ENCODE results near the gene ASB11.
A peak's percentile ranks its signal among the peaks of the same experiment; 100 is the strongest.

The ASB11 gene

DNA sequence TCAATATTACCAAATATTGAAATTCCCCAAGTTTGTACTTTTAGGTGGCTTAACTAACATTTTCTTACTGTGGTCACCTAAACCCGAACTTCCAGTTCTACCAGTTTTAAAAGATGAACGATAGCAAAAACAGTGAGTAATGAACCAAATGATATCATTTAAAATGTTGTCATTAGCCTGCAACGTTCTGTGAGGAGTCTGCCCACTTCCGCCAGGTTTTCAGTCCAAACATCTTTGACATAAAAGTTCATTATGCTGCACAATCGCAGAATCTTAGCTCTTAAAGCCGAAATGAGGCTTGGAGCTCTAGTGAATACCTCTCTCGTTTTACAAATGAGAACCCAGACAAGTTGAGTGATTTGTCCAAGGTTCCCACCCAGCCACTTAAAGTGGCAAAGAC, 19.1 kb upstream of the ASB11 start:
- Histone ChIP-seq H2AFZ (ENCODE audit: low read depth, low read length) (no peak overlapping the region; the same call in 1 of the 2 replicates), H3K36me3 (replicated peaks; ENCODE audit: low read depth, low read length) (peaks cover 17% of the 10 kb centered on the region), H3K9ac (ENCODE audit: low read length) (peak overlapping the region; percentile 91), H3K27ac (ENCODE audit: low read length) (0 out of 2 replicates have a peak overlapping the region, but pooled peaks have one; percentile 34), H3K4me3 (ENCODE audit: low read length) (peak overlapping the region; percentile 99), H4K20me1 (ENCODE audit: insufficient read depth, low read length) (no peaks in the 10 kb centered on the region), H3K4me2 (ENCODE audit: low read length) (peak overlapping the region; percentile 97), H3K9me3 (ENCODE audit: insufficient read depth, low read length) (no peaks in the 10 kb centered on the region), H3K4me1 (ENCODE audit: low read length) (peaks cover 15% of the 10 kb centered on the region), H3K79me2 (ENCODE audit: low read length) (peaks cover 28% of the 10 kb centered on the region), H3K27me3 (ENCODE audit: low read depth, low read length) (no peaks in the 10 kb centered on the region)
- TF ChIP-seq, protein P1, sequence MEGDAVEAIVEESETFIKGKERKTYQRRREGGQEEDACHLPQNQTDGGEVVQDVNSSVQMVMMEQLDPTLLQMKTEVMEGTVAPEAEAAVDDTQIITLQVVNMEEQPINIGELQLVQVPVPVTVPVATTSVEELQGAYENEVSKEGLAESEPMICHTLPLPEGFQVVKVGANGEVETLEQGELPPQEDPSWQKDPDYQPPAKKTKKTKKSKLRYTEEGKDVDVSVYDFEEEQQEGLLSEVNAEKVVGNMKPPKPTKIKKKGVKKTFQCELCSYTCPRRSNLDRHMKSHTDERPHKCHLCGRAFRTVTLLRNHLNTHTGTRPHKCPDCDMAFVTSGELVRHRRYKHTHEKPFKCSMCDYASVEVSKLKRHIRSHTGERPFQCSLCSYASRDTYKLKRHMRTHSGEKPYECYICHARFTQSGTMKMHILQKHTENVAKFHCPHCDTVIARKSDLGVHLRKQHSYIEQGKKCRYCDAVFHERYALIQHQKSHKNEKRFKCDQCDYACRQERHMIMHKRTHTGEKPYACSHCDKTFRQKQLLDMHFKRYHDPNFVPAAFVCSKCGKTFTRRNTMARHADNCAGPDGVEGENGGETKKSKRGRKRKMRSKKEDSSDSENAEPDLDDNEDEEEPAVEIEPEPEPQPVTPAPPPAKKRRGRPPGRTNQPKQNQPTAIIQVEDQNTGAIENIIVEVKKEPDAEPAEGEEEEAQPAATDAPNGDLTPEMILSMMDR (IDR thresholded peaks at IDR 0.05; ENCODE audit: low read depth, low read length) = no peak

DNA sequence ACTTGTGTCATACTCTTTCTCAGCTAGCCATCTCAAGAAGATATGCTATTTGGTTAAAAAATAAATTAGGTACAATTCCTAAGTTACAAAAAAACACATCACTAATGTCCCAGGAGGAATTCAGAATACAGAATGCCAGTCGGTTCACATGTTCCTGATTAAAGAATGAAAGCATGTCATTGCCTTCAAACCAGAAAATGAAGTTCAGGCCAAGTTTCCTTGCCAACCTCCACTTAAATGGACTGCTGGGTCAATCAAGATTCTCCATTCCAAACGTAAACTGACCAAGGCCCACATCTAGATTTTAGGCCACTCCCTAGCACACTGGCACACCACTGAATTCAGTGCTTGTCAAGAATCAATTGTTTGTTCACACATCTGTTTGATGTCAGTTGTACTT, 13.4 kb upstream of the ASB11 start:
- no peak for TF ChIP-seq EZH2phosphoT487 (IDR thresholded peaks at IDR 0.05; ENCODE audit: low read depth)
- TF ChIP-seq, protein P1 (IDR thresholded peaks at IDR 0.05; ENCODE audit: low read depth, low read length) = no peak
- H3K4me1 ChIP-seq (ENCODE audit: low read length) = peaks cover 9% of the 10 kb centered on the region
- H3K79me2 ChIP-seq (ENCODE audit: low read length) = peaks cover 13% of the 10 kb centered on the region
- H3K9ac ChIP-seq (ENCODE audit: low read length) = no peak overlapping the region
- H4K20me1 ChIP-seq (ENCODE audit: insufficient read depth, low read length) = no peaks in the 10 kb centered on the region
- H3K4me2 ChIP-seq (ENCODE audit: low read length) = no peak overlapping the region
- H3K4me3 ChIP-seq (ENCODE audit: low read length) = no peak overlapping the region
- no peaks in the 10 kb centered on the region for H3K9me3 ChIP-seq (ENCODE audit: insufficient read depth, low read length)
- H3K36me3 ChIP-seq (replicated peaks; ENCODE audit: low read depth, low read length) = peaks cover 39% of the 10 kb centered on the region
- H3K27me3 ChIP-seq (ENCODE audit: low read depth, low read length) = no peaks in the 10 kb centered on the region
- H3K27ac ChIP-seq (ENCODE audit: low read length) = no peak overlapping the region
- H2AFZ ChIP-seq (ENCODE audit: low read depth, low read length) = no peak overlapping the region

DNA sequence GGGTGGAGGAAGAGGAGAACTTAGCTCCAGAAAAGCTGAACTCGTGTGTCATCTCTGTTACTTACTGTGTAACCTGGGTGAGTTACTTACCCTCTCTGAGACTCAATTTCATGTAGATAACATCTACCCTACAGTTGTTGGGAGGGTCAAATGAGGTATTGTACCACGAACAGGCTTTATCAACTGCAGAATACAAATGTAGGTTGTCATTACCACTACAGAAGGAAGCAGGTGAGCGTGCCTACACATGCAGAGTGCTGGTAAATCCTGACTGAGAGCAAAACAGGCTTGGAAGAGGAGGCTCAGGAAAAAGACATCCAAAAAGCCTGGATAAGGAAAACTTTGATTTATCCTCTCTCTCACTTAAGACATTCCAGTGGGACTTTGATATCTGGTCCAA, 12.7 kb upstream of the ASB11 start:
- H3K27ac ChIP-seq (ENCODE audit: low read length) = no peak overlapping the region
- H2AFZ ChIP-seq (ENCODE audit: low read depth, low read length) = no peak overlapping the region
- no peaks in the 10 kb centered on the region for H3K27me3 ChIP-seq (ENCODE audit: low read depth, low read length)
- no peak overlapping the region for H3K4me2 ChIP-seq (ENCODE audit: low read length)
- H3K79me2 ChIP-seq (ENCODE audit: low read length) = peaks cover 7% of the 10 kb centered on the region
- H4K20me1 ChIP-seq (ENCODE audit: insufficient read depth, low read length) = no peaks in the 10 kb centered on the region
- no peaks in the 10 kb centered on the region for H3K9me3 ChIP-seq (ENCODE audit: insufficient read depth, low read length)
- H3K4me3 ChIP-seq (ENCODE audit: low read length) = no peak overlapping the region
- peaks cover 44% of the 10 kb centered on the region for H3K36me3 ChIP-seq (replicated peaks; ENCODE audit: low read depth, low read length)
- TF ChIP-seq, protein P1 (IDR thresholded peaks at IDR 0.05; ENCODE audit: low read depth, low read length) = no peak
- TF ChIP-seq EZH2phosphoT487 (IDR thresholded peaks at IDR 0.05; ENCODE audit: low read depth) = no peak
- H3K4me1 ChIP-seq (ENCODE audit: low read length) = peaks cover 9% of the 10 kb centered on the region
- no peak overlapping the region for H3K9ac ChIP-seq (ENCODE audit: low read length)

DNA sequence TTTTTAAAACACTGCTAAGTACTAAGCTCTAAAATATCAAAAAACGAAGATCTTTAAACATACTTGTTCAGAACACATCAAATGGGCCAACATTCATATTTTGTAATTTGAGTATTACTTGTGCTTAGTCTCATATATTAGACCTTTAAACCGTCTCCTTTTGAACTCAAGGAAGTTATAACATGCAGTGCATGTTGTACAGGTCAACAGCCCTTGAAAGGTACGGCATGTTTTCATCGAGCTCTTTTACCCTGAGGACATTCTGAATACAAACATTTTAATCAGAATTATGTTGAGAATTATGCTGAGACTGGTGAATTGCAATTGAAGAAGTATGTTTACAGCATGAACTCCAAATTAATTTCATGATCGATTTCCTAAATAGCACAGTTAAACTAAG, 7.0 kb upstream of the ASB11 start:
- Histone ChIP-seq H3K4me1 (ENCODE audit: low read length) (no peaks in the 10 kb centered on the region), H3K4me2 (ENCODE audit: low read length) (no peak overlapping the region), H3K4me3 (ENCODE audit: low read length) (no peak overlapping the region), H3K79me2 (ENCODE audit: low read length) (no peaks in the 10 kb centered on the region), H3K9ac (ENCODE audit: low read length) (no peak overlapping the region), H2AFZ (ENCODE audit: low read depth, low read length) (no peak overlapping the region), H3K27me3 (ENCODE audit: low read depth, low read length) (no peaks in the 10 kb centered on the region), H3K9me3 (ENCODE audit: insufficient read depth, low read length) (no peaks in the 10 kb centered on the region), H4K20me1 (ENCODE audit: insufficient read depth, low read length) (no peaks in the 10 kb centered on the region), H3K27ac (ENCODE audit: low read length) (no peak overlapping the region), H3K36me3 (replicated peaks; ENCODE audit: low read depth, low read length) (peaks cover 23% of the 10 kb centered on the region)
- TF ChIP-seq EZH2phosphoT487 (IDR thresholded peaks at IDR 0.05; ENCODE audit: low read depth) = no peak
- TF ChIP-seq, protein P1 (IDR thresholded peaks at IDR 0.05; ENCODE audit: low read depth, low read length) = no peak

Data from OCI-LY3 (cell line).